GM12878 (cell line): ENCODE measurements around the gene YKT6. TPM values are rescaled to one million over a fixed set of nuclear protein-coding genes. Genes with fewer than 3 reads are reported as not detected.

Experiments
- ATAC-seq: fragments of 200-7000 bp; cut with Tn5 transposase; 3 replicates; pipeline ENCODE4 v1.9.1; 2020; ENCODE audit warnings: mild to moderate bottlenecking, moderate library complexity
- BruUV-seq: library from RNA; stranded (reverse); fragments of 400-500 nt; replicated peaks from 2 replicates; lab custom pipeline; 2021; lab: Mats Ljungman, UMichigan
- CTCF ChIA-PET: fragments of 300-600 bp; sonication (Branson Sonifier 250); formaldehyde crosslinking; extraction: SDS; loops from one replicate; lab custom pipeline; 2021; ENCODE audit warnings: inconsistent platforms; lab: Yijun Ruan, JAX
- POLR2A ChIA-PET: fragments of 350-600 bp; formaldehyde crosslinking; extraction: SDS; loops from one replicate; lab custom pipeline; 2021; ENCODE audit warnings: inconsistent platforms; lab: Charles Lee
- RAD21 ChIA-PET: fragments of 300-600 bp; sonication (Branson Sonifier 250); formaldehyde crosslinking; loops from one replicate; lab custom pipeline; 2023; ENCODE audit warnings: antibody characterized with exemption; ENCODE audit not compliant: unreplicated experiment; lab: Charles Lee
- SMC1A ChIA-PET: fragments of 300-600 bp; sonication (Branson Sonifier 250); formaldehyde crosslinking; loops from one replicate; lab custom pipeline; 2023; ENCODE audit not compliant: unreplicated experiment, uncharacterized antibody; lab: Charles Lee
- DNase-seq: peaks from one replicate; pipeline ENCODE4 v3.0.0-alpha.2; 2011; ENCODE audit warnings: low read depth, low spot score
- FAIRE-seq: peaks from 3 replicates; lab custom pipeline; 2011; peaks lifted over from hg19 to GRCh38; lab: Jason Lieb, UNC
- H2AFZ ChIP-seq: 2 replicates; pipeline ENCODE4 v1.6.0; 2011; ENCODE audit warnings: low read depth, low read length, control low read depth; ENCODE audit not compliant: control insufficient read depth
- H3K27ac ChIP-seq: 2 replicates; pipeline ENCODE4 v1.5.1; 2011; ENCODE audit warnings: control low read depth; ENCODE audit not compliant: control insufficient read depth, insufficient read depth
- H3K27me3 ChIP-seq, 2 experiments: replicated peaks in 1 of 2; 2 replicates each; pipeline versions ENCODE4 v1.6.0 to v1.6.1; 2011; ENCODE audit warnings: low read length in 1 of 2; ENCODE audit not compliant: control insufficient read depth in 2 of 2, insufficient read depth in 2 of 2
- H3K36me3 ChIP-seq, 2 experiments: 2 replicates each; pipeline ENCODE4 v1.5.1; 2011; ENCODE audit warnings: low read length in 1 of 2; ENCODE audit not compliant: control insufficient read depth in 2 of 2, insufficient read depth in 2 of 2
- H3K4me1 ChIP-seq: 2 replicates; pipeline ENCODE4 v1.6.1; 2011; ENCODE audit warnings: mild to moderate bottlenecking, low read length, moderate library complexity, mixed read lengths; ENCODE audit not compliant: control insufficient read depth, insufficient read depth
- H3K4me2 ChIP-seq: 2 replicates; pipeline ENCODE4 v1.6.0; 2011; ENCODE audit warnings: control low read depth; ENCODE audit not compliant: control insufficient read depth, insufficient read depth
- H3K4me3 ChIP-seq: fragments of 200-600 bp; sonication (generic); 2 replicates; pipeline ENCODE4 v1.5.1; 2016
- H3K79me2 ChIP-seq: 2 replicates; pipeline ENCODE4 v1.6.0; 2011; ENCODE audit warnings: low read length; ENCODE audit not compliant: control insufficient read depth, insufficient read depth
- H3K9ac ChIP-seq: 2 replicates; pipeline ENCODE4 v1.8.0; 2011; ENCODE audit warnings: low read length, control low read depth, mixed read lengths; ENCODE audit not compliant: control insufficient read depth, insufficient read depth
- H3K9me3 ChIP-seq: replicated peaks from 3 replicates; pipeline ENCODE4 v1.5.1; 2011; ENCODE audit warnings: mild to moderate bottlenecking, low read length; ENCODE audit not compliant: control insufficient read depth, insufficient read depth
- H4K20me1 ChIP-seq: 2 replicates; pipeline ENCODE4 v1.6.0; 2011; ENCODE audit not compliant: control insufficient read depth, insufficient read depth
- DPF2 ChIP-seq: fragments of 450-650 bp; IDR thresholded peaks from 2 replicates; pipeline ENCODE4 v1.6.1; 2017; ENCODE audit warnings: mild to moderate bottlenecking
- FOS ChIP-seq: IDR thresholded peaks from 3 replicates; pipeline ENCODE4 v1.6.1; 2011; ENCODE audit warnings: borderline replicate concordance; ENCODE audit not compliant: insufficient read length; ENCODE audit errors: extremely low read depth
- HCFC1 ChIP-seq: fragments of 150-350 bp; IDR thresholded peaks from 2 replicates; pipeline ENCODE4 v1.6.1; 2014; ENCODE audit warnings: low read length
- IRF4 ChIP-seq: IDR thresholded peaks from 2 replicates; pipeline ENCODE4 v1.6.1; 2011; ENCODE audit warnings: low read depth, low read length
- JUND ChIP-seq: IDR thresholded peaks from 2 replicates; pipeline ENCODE4 v1.6.1; 2012; ENCODE audit warnings: low read depth, mild to moderate bottlenecking, low read length, improper control_type of control experiment, moderate library complexity
- KDM1A ChIP-seq: fragments of 200-600 bp; sonication (generic); IDR thresholded peaks from 2 replicates; pipeline ENCODE4 v1.6.1; 2016; ENCODE audit warnings: borderline replicate concordance
- MEF2B ChIP-seq: fragments of 450-650 bp; IDR thresholded peaks from 2 replicates; pipeline ENCODE4 v1.6.1; 2018; ENCODE audit warnings: mild to moderate bottlenecking, moderate library complexity; ENCODE audit not compliant: partially characterized antibody, poor library complexity, severe bottlenecking
- PAX8 ChIP-seq: fragments of 450-650 bp; IDR thresholded peaks from 2 replicates; pipeline ENCODE4 v1.6.1; 2017; ENCODE audit warnings: mild to moderate bottlenecking, moderate library complexity
- RB1 ChIP-seq: fragments of 450-650 bp; formaldehyde crosslinking; IDR thresholded peaks from 2 replicates; pipeline ENCODE4 v1.6.1; 2017; ENCODE audit warnings: mild to moderate bottlenecking, borderline replicate concordance
- SMAD1 ChIP-seq: fragments of 450-650 bp; IDR thresholded peaks from 2 replicates; pipeline ENCODE4 v1.6.1; 2018; ENCODE audit warnings: mild to moderate bottlenecking, low read depth; ENCODE audit not compliant: partially characterized antibody
- TCF3 ChIP-seq: IDR thresholded peaks from 2 replicates; pipeline ENCODE4 v1.6.1; 2012; ENCODE audit warnings: low read depth, mild to moderate bottlenecking, low read length, borderline replicate concordance; ENCODE audit not compliant: insufficient read depth
- WGBS: methylation state at CpG from one replicate; pipeline ENCODE4 v1.1.6; 2016; ENCODE audit warnings: low lambda C conversion rate; ENCODE audit not compliant: insufficient replicate concordance, insufficient coverage; ENCODE audit errors: missing lambda C conversion rate; 5-methylcytosine and 5-hydroxymethylcytosine counted together
- in situ Hi-C: fragments of 300-500 bp; cut with MboI; formaldehyde crosslinking; loops from 9 replicates; pipeline ENCODE4 v1.14.3; 2018; ENCODE audit warnings: mixed read lengths
- intact Hi-C: fragments of 100-400 bp; cut with micrococcal nuclease; formaldehyde crosslinking; loops from one replicate; pipeline ENCODE4 v1.14.2; 2022; ENCODE audit not compliant: unreplicated experiment
- polyA plus RNA-seq, 11 experiments: library from polyadenylated mRNA; depleted of rRNA in 4 of 11; unstranded in 6 of 11; stranded (reverse) in 5 of 11; fragments of >200 nt; fragmentation: Nextera tagmentation in 4 of 11; fragmentation: Illumina TruSeq in 1 of 11; extraction: Ambion mirVana in 4 of 11; extraction: Trizol in 1 of 11; gene quantifications; 1 replicate in 1 of 11; 2 replicates in 10 of 11; pipeline versions ENCODE4 v1.2.1 to v1.2.3, GENCODE V29; 2011 to 2016; ENCODE audit warnings: inconsistent platforms in 2 of 11, missing spikeins in 2 of 11, low read depth in 1 of 11
- total RNA-seq, 4 experiments: library from RNA; depleted of rRNA in 3 of 4; stranded (reverse); fragments of >200 nt in 3 of 4; fragmentation: Illumina TruSeq in 1 of 4; extraction: Trizol in 1 of 4; gene quantifications; 2 replicates each; pipeline versions ENCODE4 v1.2.1 to v1.2.3, GENCODE V29; 2013 to 2021
- TF ChIP-seq, protein P1 (sequence below): fragments of 450-650 bp; IDR thresholded peaks from 2 replicates; pipeline ENCODE4 v1.6.1; 2017; ENCODE audit warnings: mild to moderate bottlenecking, low read depth, inconsistent platforms; ENCODE audit not compliant: poor library complexity, severe bottlenecking
- TF ChIP-seq, protein P2 (sequence below): fragments of 450-650 bp; IDR thresholded peaks from 2 replicates; pipeline ENCODE4 v1.6.1; 2016; ENCODE audit warnings: mild to moderate bottlenecking, moderate library complexity, borderline replicate concordance
- TF ChIP-seq, protein P3 (sequence below): IDR thresholded peaks from 2 replicates; pipeline ENCODE4 v1.6.1; 2011; ENCODE audit warnings: borderline replicate concordance, low read depth, mild to moderate bottlenecking, moderate library complexity, mixed read lengths, low read length; ENCODE audit not compliant: insufficient read depth; ENCODE audit errors: extremely low read length
- TF ChIP-seq, protein P4 (sequence below): IDR thresholded peaks from 2 replicates; pipeline ENCODE4 v1.6.1; 2011; ENCODE audit warnings: low read depth, mild to moderate bottlenecking, low read length, moderate library complexity, borderline replicate concordance; ENCODE audit errors: extremely low read depth

Gene YKT6
- total and polyA plus RNA-seq, 10 of the 15 experiments (the other 5 are each of a cell fraction or from before 2014, with no cell fraction given), result 1.7 to 95.2 (median 70.5) TPM

GRCh38 chr7:44261240-44261639 lies 60.5 kb downstream of the YKT6 start (continued):
- TF ChIP-seq, protein P1, sequence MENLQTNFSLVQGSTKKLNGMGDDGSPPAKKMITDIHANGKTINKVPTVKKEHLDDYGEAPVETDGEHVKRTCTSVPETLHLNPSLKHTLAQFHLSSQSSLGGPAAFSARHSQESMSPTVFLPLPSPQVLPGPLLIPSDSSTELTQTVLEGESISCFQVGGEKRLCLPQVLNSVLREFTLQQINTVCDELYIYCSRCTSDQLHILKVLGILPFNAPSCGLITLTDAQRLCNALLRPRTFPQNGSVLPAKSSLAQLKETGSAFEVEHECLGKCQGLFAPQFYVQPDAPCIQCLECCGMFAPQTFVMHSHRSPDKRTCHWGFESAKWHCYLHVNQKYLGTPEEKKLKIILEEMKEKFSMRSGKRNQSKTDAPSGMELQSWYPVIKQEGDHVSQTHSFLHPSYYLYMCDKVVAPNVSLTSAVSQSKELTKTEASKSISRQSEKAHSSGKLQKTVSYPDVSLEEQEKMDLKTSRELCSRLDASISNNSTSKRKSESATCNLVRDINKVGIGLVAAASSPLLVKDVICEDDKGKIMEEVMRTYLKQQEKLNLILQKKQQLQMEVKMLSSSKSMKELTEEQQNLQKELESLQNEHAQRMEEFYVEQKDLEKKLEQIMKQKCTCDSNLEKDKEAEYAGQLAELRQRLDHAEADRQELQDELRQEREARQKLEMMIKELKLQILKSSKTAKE, result no peak
- TF ChIP-seq FOS (no peak), PAX8 (no peak), DPF2 (peak; percentile 24; the same call in 1 of the 2 replicates), TCF3 (no peak)

- Histone ChIP-seq H3K36me3 (no peaks in the 10 kb centered on the region), H3K4me2 (no peak overlapping the region), H3K27ac (no peak overlapping the region), H3K79me2 (no peaks in the 10 kb centered on the region), H3K9me3 (no peaks in the 10 kb centered on the region), H4K20me1 (no peaks in the 10 kb centered on the region), H3K4me1 (peaks cover 20% of the 10 kb centered on the region), H3K9ac (no peak overlapping the region), H2AFZ (no peak overlapping the region), H3K27me3 (no peaks in the 10 kb centered on the region), H3K4me3 (no peak overlapping the region)
- intact Hi-C loops, result no loop called here
- CTCF ChIA-PET, result interaction anchor here (1.2 kb wide), 2 partner anchors 9 to 19 kb away, joined by 3 read pairs; no protein-coding TSS in a partner anchor
- DNase-seq, result no peak
- no TSS peak for BruUV-seq
- FAIRE-seq, result no peak
- in situ Hi-C loops, result no loop called here
- 93% methylated on average over 9 of the region's 9 CpGs for WGBS
- SMC1A ChIA-PET, result no interaction called here
- RAD21 ChIA-PET, result interaction anchor here (1.3 kb wide), 1 partner anchor 21 kb away, joined by 4 read pairs; no protein-coding TSS in a partner anchor
- POLR2A ChIA-PET, result interaction anchor here (0.6 kb wide), 1 partner anchor 477 kb away, joined by 4 read pairs; no protein-coding TSS in a partner anchor
- ATAC-seq, result no peak
- TF ChIP-seq MEF2B, result no peak
- TF ChIP-seq, protein P2, sequence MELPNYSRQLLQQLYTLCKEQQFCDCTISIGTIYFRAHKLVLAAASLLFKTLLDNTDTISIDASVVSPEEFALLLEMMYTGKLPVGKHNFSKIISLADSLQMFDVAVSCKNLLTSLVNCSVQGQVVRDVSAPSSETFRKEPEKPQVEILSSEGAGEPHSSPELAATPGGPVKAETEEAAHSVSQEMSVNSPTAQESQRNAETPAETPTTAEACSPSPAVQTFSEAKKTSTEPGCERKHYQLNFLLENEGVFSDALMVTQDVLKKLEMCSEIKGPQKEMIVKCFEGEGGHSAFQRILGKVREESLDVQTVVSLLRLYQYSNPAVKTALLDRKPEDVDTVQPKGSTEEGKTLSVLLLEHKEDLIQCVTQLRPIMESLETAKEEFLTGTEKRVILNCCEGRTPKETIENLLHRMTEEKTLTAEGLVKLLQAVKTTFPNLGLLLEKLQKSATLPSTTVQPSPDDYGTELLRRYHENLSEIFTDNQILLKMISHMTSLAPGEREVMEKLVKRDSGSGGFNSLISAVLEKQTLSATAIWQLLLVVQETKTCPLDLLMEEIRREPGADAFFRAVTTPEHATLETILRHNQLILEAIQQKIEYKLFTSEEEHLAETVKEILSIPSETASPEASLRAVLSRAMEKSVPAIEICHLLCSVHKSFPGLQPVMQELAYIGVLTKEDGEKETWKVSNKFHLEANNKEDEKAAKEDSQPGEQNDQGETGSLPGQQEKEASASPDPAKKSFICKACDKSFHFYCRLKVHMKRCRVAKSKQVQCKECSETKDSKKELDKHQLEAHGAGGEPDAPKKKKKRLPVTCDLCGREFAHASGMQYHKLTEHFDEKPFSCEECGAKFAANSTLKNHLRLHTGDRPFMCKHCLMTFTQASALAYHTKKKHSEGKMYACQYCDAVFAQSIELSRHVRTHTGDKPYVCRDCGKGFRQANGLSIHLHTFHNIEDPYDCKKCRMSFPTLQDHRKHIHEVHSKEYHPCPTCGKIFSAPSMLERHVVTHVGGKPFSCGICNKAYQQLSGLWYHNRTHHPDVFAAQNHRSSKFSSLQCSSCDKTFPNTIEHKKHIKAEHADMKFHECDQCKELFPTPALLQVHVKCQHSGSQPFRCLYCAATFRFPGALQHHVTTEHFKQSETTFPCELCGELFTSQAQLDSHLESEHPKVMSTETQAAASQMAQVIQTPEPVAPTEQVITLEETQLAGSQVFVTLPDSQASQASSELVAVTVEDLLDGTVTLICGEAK, result no peak
- TF ChIP-seq HCFC1, result no peak
- TF ChIP-seq, protein P3, sequence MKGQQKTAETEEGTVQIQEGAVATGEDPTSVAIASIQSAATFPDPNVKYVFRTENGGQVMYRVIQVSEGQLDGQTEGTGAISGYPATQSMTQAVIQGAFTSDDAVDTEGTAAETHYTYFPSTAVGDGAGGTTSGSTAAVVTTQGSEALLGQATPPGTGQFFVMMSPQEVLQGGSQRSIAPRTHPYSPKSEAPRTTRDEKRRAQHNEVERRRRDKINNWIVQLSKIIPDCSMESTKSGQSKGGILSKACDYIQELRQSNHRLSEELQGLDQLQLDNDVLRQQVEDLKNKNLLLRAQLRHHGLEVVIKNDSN, result no peak
- no peak for TF ChIP-seq KDM1A
- no peak for TF ChIP-seq JUND
- TF ChIP-seq IRF4, result no peak
- TF ChIP-seq SMAD1, result no peak
- TF ChIP-seq, protein P4, sequence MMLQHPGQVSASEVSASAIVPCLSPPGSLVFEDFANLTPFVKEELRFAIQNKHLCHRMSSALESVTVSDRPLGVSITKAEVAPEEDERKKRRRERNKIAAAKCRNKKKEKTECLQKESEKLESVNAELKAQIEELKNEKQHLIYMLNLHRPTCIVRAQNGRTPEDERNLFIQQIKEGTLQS, result no peak
- TF ChIP-seq RB1, result no peak
Measured at GRCh38 chr7:44262031-44262430, 61.3 kb downstream of the YKT6 start.
